Vagina (tissue), 2 donors: ENCODE measurements around the gene BIN1.

Experiments
- CTCF ChIP-seq, 3 experiments: fragments of 450-650 bp in 2 of 3; fragments of 200-600 bp in 1 of 3; sonication (generic) in 1 of 3; IDR thresholded peaks; one replicate each; pipeline ENCODE4 v1.5.1; 2017 to 2019; ENCODE audit warnings: antibody characterized with exemption in 3 of 3, mild to moderate bottlenecking in 2 of 3, moderate library complexity in 2 of 3
- POLR2A ChIP-seq, 2 donors: fragments of 450-650 bp; IDR thresholded peaks; one replicate each; pipeline ENCODE4 v1.6.1; 2017; ENCODE audit warnings: antibody characterized with exemption in 2 of 2, mild to moderate bottlenecking in 2 of 2, moderate library complexity in 2 of 2
- POLR2AphosphoS5 ChIP-seq, 2 donors: sonication (generic); formaldehyde crosslinking; IDR thresholded peaks; one replicate each; pipeline ENCODE4 v1.9.0; 2017; ENCODE audit warnings: antibody characterized with exemption in 2 of 2, mild to moderate bottlenecking in 2 of 2, low read depth in 1 of 2; ENCODE audit not compliant: insufficient read depth in 1 of 2

DNA sequence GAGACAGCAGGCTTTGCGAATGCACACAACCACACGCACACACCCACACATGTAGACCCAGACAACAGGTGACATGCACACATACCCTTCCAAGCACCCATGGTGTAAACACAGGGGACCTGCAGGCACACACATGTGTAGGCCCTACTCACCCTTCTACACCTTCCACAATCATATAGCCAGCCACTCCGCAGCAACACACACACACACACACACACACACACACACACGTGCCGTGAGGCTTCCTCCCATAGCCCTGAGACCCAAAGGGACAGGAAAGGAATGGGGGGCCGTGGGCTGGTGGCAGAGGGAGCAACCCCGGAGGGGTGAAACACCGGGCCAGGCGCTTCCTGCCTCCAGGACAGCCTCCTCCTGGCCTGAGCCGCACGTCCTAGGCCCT lies 37.4 kb downstream of the BIN1 start:
- TF ChIP-seq CTCF (IDR thresholded peaks at IDR 0.05), result no peak
- TF ChIP-seq POLR2AphosphoS5 (IDR thresholded peaks at IDR 0.05; ENCODE audit: insufficient read depth in 1 of 2, low read depth in 1 of 2), result no peak
- no peak for TF ChIP-seq POLR2A (IDR thresholded peaks at IDR 0.05)
